ENCODE measurements around the gene DVL2.

The DVL2 gene

GRCh38 chr17:7234083-7234951 lies at the start of gene DVL2:
TSS of gene DVL2 (minus strand) at chr17:7234517. CDS start at chr17:7234262, 255 bp downstream.
- H3K36me3 Mint-ChIP-seq (ENCODE audit: low read depth), result peaks cover 36% of the 10 kb centered on the region

GRCh38 chr17:7283471-7284216 lies 49.3 kb upstream of the DVL2 start:
- H3K9me3 Mint-ChIP-seq, result no peaks in the 10 kb centered on the region
- H3K27ac Mint-ChIP-seq, result no peak overlapping the region
- H3K4me1 Mint-ChIP-seq, result peaks cover 18% of the 10 kb centered on the region
- no peak overlapping the region for H3K4me3 Mint-ChIP-seq
- DNase-seq (no peak), ATAC-seq (no peak)
- H3K27me3 Mint-ChIP-seq, result peaks cover 19% of the 10 kb centered on the region
- H3K36me3 Mint-ChIP-seq (ENCODE audit: low read depth), result no peaks in the 10 kb centered on the region

More at GRCh38 chr17:7234083-7234951, at the start of gene DVL2:
- H3K9me3 Mint-ChIP-seq, result no peaks in the 10 kb centered on the region
- peak within 1 kb of the TSS; percentile 99 for H3K27ac Mint-ChIP-seq
- peak within 1 kb of the TSS; percentile 97 for H3K4me3 Mint-ChIP-seq
- peak; percentile 96 for DNase-seq
- peaks cover 2% of the 10 kb centered on the region for H3K27me3 Mint-ChIP-seq
- peaks cover 49% of the 10 kb centered on the region for H3K4me1 Mint-ChIP-seq
- peak; percentile 39 for ATAC-seq

- H3K4me1 Mint-ChIP-seq, result peaks cover 18% of the 10 kb centered on the region
- ATAC-seq (no peak), DNase-seq (peak; percentile 19)
- peaks cover 17% of the 10 kb centered on the region for H3K27me3 Mint-ChIP-seq
- no peaks in the 10 kb centered on the region for H3K9me3 Mint-ChIP-seq
- H3K4me3 Mint-ChIP-seq, result peak overlapping the region; percentile 42
- H3K36me3 Mint-ChIP-seq (ENCODE audit: low read depth), result no peaks in the 10 kb centered on the region
- H3K27ac Mint-ChIP-seq, result no peak overlapping the region
Measured at GRCh38 chr17:7282752-7283321, 48.5 kb upstream of the DVL2 start.

- DNase-seq, result peak; percentile 13
- H3K9me3 Mint-ChIP-seq, result no peaks in the 10 kb centered on the region
- H3K27me3 Mint-ChIP-seq, result peaks cover 17% of the 10 kb centered on the region
- H3K4me3 Mint-ChIP-seq, result peak overlapping the region; percentile 73
- no peak overlapping the region for H3K27ac Mint-ChIP-seq
- H3K4me1 Mint-ChIP-seq, result peaks cover 18% of the 10 kb centered on the region
- no peak for ATAC-seq
- no peaks in the 10 kb centered on the region for H3K36me3 Mint-ChIP-seq (ENCODE audit: low read depth)
Measured at GRCh38 chr17:7281953-7282751, 47.8 kb upstream of the DVL2 start.

GRCh38 chr17:7281074-7281952 lies 47.0 kb upstream of the DVL2 start, which contains the start of gene SLC2A4:
TSS of gene SLC2A4 (plus strand) at chr17:7281718. CDS start at chr17:7281935, 217 bp downstream.
- Mint-ChIP-seq H3K4me3 (peak within 1 kb of the TSS; percentile 73), H3K36me3 (ENCODE audit: low read depth) (no peaks in the 10 kb centered on the region), H3K9me3 (no peaks in the 10 kb centered on the region), H3K27ac (peak within 1 kb of the TSS; percentile 67), H3K4me1 (peaks cover 18% of the 10 kb centered on the region), H3K27me3 (peaks cover 17% of the 10 kb centered on the region)
- ATAC-seq (peak; percentile 64), DNase-seq (peak; percentile 94)

- H3K27me3 Mint-ChIP-seq, result peaks cover 17% of the 10 kb centered on the region
- DNase-seq, result peak; percentile 90
- peak overlapping the region; percentile 57 for H3K27ac Mint-ChIP-seq
Measured at GRCh38 chr17:7280519-7281073, 46.3 kb upstream of the DVL2 start.

GRCh38 chr17:7279448-7279847 lies 45.1 kb upstream of the DVL2 start:
- H3K27me3 Mint-ChIP-seq, result peaks cover 17% of the 10 kb centered on the region
- ATAC-seq, result no peak
- H3K27ac Mint-ChIP-seq, result no peak overlapping the region
- DNase-seq, result no peak
- no peaks in the 10 kb centered on the region for H3K9me3 Mint-ChIP-seq
- no peak overlapping the region for H3K4me3 Mint-ChIP-seq
- no peaks in the 10 kb centered on the region for H3K36me3 Mint-ChIP-seq (ENCODE audit: low read depth)
- H3K4me1 Mint-ChIP-seq, result peaks cover 18% of the 10 kb centered on the region

More at GRCh38 chr17:7280519-7281073, 46.3 kb upstream of the DVL2 start:
- H3K9me3 Mint-ChIP-seq, result no peaks in the 10 kb centered on the region
- peak; percentile 86 for ATAC-seq
- peaks cover 18% of the 10 kb centered on the region for H3K4me1 Mint-ChIP-seq
- H3K36me3 Mint-ChIP-seq (ENCODE audit: low read depth), result no peaks in the 10 kb centered on the region
- peak overlapping the region; percentile 73 for H3K4me3 Mint-ChIP-seq

GRCh38 chr17:7266784-7267183 lies 32.5 kb upstream of the DVL2 start:
- no peaks in the 10 kb centered on the region for H3K36me3 Mint-ChIP-seq (ENCODE audit: low read depth)
- ATAC-seq (no peak), DNase-seq (no peak)
- no peak overlapping the region for H3K27ac Mint-ChIP-seq
- H3K9me3 Mint-ChIP-seq, result no peaks in the 10 kb centered on the region
- peaks cover 21% of the 10 kb centered on the region for H3K27me3 Mint-ChIP-seq
- no peak overlapping the region for H3K4me3 Mint-ChIP-seq
- peaks cover 25% of the 10 kb centered on the region for H3K4me1 Mint-ChIP-seq

- Mint-ChIP-seq H3K27ac (no peak overlapping the region), H3K36me3 (ENCODE audit: low read depth) (peaks cover 5% of the 10 kb centered on the region), H3K9me3 (no peaks in the 10 kb centered on the region), H3K4me3 (peak overlapping the region; percentile 19), H3K4me1 (peaks cover 36% of the 10 kb centered on the region), H3K27me3 (peaks cover 21% of the 10 kb centered on the region)
- ATAC-seq (no peak), DNase-seq (no peak)
Measured at GRCh38 chr17:7263801-7264078, 29.4 kb upstream of the DVL2 start.

DNA sequence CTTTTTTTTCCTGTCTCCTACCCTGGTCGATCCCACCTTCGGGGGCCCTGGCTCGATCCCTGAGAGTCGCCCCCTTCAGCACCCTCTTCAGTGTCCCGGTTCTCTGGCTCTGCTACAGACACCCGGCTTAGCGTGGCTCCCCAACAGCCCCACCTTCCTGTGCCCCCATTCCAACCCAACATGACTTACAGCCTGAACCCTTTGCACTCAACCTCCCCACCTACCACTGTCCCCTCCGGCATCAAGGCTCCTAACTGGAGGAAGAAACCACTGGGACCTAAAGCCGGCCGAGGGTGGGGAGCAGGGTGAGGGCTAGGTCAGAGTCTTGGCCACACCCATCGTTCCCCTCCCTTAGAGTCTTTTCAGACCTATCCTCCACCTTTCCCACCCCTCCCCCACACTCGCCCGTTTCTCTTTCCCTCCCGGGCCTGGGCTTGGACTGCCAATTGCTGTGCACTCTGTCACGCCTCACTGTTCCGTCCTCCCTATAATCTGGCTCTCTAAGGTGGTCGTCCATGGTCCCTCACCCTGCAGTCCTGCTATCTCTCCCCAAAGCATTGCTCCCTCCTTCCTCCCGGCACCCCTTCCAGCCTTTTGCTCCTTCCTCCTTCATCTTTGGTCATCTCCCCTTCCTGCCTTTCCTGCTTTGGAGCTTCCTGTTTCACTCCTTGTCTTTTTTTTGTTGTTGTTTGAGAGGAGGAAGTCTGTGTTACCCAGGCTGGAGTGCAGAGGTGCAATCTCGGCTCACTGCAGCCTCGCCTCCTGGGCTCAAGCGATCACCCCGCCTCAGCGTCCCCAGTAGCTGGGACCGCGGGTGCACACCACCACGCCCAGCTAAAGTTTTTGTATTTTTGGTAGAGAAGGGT lies 28.9 kb upstream of the DVL2 start:
- Mint-ChIP-seq H3K27ac (peak overlapping the region; percentile 52), H3K4me3 (peak overlapping the region; percentile 57), H3K27me3 (peaks cover 21% of the 10 kb centered on the region), H3K36me3 (ENCODE audit: low read depth) (peaks cover 8% of the 10 kb centered on the region), H3K4me1 (peaks cover 36% of the 10 kb centered on the region), H3K9me3 (no peaks in the 10 kb centered on the region)
- ATAC-seq (peak; percentile 15), DNase-seq (no peak)

- H3K27ac Mint-ChIP-seq, result peak within 1 kb of the TSS; percentile 54
Measured at GRCh38 chr17:7262192-7262934, 28.0 kb upstream of the DVL2 start, which contains the start of gene CLDN7. TSS of gene CLDN7 (minus strand) at chr17:7262478. CDS start at chr17:7262043, 435 bp downstream.

More at GRCh38 chr17:7262192-7262934, 28.0 kb upstream of the DVL2 start, which contains the start of gene CLDN7:
- Mint-ChIP-seq H3K4me1 (peaks cover 36% of the 10 kb centered on the region), H3K9me3 (no peaks in the 10 kb centered on the region), H3K36me3 (ENCODE audit: low read depth) (peaks cover 8% of the 10 kb centered on the region), H3K27me3 (peaks cover 21% of the 10 kb centered on the region), H3K4me3 (peak within 1 kb of the TSS; percentile 69)
- DNase-seq (no peak), ATAC-seq (no peak)

All from activated naive CD8-positive, alpha-beta T cell treated with anti-CD3 and anti-CD28 coated beads, Interleukin-2, amount 50 U/mL, for 24 hours (primary cell).